Epithelial cell of proximal tubule (primary cell): ENCODE measurements around the gene GALNT12. TPM values are rescaled to one million over a fixed set of nuclear protein-coding genes. Genes with fewer than 3 reads are reported as not detected.

ENCODE experiments used
- DNase-seq: peaks from one replicate; pipeline ENCODE4 v3.0.0-alpha.2; 2011; ENCODE audit warnings: low read depth
- H3K4me3 ChIP-seq: 2 replicates; pipeline ENCODE4 v1.5.1; 2011; ENCODE audit warnings: low read depth, mild to moderate bottlenecking, low read length
- total RNA-seq: library from RNA; depleted of rRNA; stranded (reverse); fragments of >200 nt; gene quantifications from 2 replicates; pipeline ENCODE4 v1.2.3, GENCODE V29; 2015
- TF ChIP-seq, protein P1 (sequence below): conservative IDR thresholded peaks from 2 replicates; pipeline ENCODE4 v1.5.1; 2012; ENCODE audit warnings: low read depth, mild to moderate bottlenecking, low read length

The GALNT12 gene
- total RNA-seq, 1 donor from 2014 or later = 19.5 TPM

DNA sequence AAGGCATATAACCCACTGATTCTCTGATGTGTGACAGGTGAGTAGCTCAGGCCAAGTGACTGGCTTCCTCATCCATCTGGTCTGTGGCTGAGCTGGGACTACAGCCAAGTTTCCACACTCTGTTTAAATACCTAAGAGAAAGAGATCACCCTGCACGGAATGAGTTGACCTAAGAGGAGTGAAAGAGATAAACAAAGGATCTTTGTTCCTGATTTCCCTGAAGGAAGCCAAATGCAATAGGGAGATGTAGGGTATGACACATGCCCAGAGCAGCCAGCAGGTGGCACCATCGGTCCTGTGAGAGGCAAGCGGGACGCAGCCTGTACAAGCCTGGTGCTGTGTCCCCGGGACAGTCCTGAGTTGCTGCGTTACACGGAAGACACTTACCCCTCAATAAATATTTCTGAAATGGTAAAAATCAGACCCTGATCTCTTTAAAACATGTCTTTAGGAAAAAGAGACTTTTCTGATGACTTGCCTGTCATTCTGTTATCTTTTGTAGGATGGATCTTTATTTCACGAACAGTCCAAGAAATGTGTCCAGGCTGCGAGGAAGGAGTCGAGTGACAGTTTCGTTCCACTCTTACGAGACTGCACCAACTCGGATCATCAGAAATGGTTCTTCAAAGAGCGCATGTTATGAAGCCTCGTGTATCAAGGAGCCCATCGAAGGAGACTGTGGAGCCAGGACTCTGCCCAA, 41.1 kb downstream of the GALNT12 start:
- peak; percentile 93 for DNase-seq
- peak overlapping the region; percentile 9 for H3K4me3 ChIP-seq
- TF ChIP-seq, protein P1, sequence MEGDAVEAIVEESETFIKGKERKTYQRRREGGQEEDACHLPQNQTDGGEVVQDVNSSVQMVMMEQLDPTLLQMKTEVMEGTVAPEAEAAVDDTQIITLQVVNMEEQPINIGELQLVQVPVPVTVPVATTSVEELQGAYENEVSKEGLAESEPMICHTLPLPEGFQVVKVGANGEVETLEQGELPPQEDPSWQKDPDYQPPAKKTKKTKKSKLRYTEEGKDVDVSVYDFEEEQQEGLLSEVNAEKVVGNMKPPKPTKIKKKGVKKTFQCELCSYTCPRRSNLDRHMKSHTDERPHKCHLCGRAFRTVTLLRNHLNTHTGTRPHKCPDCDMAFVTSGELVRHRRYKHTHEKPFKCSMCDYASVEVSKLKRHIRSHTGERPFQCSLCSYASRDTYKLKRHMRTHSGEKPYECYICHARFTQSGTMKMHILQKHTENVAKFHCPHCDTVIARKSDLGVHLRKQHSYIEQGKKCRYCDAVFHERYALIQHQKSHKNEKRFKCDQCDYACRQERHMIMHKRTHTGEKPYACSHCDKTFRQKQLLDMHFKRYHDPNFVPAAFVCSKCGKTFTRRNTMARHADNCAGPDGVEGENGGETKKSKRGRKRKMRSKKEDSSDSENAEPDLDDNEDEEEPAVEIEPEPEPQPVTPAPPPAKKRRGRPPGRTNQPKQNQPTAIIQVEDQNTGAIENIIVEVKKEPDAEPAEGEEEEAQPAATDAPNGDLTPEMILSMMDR = peak; percentile 93

DNA sequence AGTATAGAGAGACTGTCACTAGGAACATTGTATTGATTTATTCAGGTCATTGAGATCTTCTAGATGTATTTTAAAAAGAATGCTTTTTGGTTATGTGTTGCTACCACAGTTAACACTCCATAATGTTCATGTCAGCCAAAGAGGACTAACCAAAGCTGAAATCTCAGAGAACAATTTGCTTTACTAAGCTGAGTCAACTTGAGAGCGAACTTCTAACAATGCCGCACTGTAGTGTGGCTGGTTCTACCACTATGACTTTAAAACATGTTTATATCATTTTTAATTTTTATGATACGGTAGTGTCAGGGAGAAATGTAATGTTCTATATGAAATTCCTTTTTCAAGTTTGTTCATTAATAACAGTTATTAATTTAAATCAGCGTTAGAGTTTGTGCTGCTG, 42.1 kb downstream of the GALNT12 start:
- TF ChIP-seq, protein P1 = no peak
- DNase-seq = no peak
- no peak overlapping the region for H3K4me3 ChIP-seq

- TF ChIP-seq, protein P1 = no peak
- H3K4me3 ChIP-seq = no peak overlapping the region
- DNase-seq = no peak
Measured at GRCh38 chr9:98850851-98851729, 43.6 kb downstream of the GALNT12 start.

DNA sequence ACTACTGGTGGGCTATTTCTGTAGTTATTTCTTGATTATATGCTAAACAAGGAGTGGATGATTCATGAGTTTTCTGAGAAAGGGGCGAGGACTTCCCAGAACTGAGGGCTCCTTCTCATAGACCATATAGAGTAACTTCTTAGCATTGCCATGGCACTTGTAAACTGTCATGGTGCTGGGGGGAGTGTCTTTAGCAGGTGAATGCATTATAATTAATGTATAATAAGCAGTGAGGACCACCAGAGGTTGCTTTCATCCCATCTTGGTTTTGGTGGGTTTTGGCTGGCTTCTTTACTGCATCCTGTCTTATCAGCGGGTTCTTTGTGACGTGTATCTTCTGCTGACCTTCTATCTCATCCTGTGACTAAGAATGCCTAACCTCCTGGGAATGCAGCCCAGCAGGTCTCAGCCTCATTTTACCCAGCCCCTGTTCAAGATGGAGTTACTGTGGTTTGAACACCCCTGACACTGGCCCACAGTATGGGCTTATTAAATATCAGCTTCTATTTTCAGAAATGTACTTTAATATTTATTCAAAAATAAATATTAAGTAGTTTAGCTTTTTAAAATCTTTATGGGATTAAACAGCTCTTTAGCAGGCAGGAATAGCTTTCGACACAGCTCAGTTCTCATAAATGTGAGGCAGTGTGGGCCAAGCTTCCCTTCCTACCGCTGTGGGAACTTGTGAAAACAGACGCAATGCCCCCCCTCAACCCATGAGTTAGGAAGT, 44.4 kb downstream of the GALNT12 start:
- TF ChIP-seq, protein P1 = no peak
- DNase-seq = no peak
- H3K4me3 ChIP-seq = no peak overlapping the region

DNA sequence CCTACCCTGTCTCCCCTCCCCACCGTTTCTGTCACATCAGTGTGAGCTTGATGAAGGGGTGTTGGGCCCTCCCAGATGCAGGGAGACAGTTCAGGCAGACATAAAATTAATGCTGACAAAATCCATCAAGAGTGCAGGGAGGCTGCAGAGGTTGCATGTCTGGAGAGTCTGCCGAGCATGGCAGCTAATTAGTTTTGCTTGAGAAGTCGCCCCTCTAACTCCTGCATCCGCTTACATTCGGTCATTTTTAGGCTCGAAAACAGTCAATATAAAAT, 44.9 kb downstream of the GALNT12 start:
- no peak for DNase-seq
- TF ChIP-seq, protein P1 = no peak
- H3K4me3 ChIP-seq = no peak overlapping the region

DNA sequence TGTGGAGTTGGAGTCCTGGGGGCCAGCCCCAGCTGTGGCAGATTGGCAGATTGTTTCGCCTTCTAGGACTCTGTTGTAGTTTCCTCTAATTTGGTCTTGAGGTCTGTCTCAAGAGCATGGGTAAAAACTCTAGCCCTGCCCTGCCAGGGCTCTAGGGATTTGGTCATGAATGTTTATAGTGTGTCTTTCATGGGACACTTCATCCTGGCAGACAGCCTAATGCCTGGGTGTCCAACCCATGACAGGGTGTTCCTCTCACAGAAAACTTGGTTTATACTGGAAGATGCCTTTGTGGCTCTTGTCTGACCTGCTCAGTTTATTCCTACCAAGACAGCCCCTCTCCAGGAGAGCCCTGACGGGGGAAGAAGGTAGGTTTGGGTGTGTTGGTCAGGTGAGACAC, 45.5 kb downstream of the GALNT12 start:
- H3K4me3 ChIP-seq = no peak overlapping the region
- no peak for DNase-seq
- TF ChIP-seq, protein P1 = no peak
